ENCODE data around the gene GOLGA8J.
"Not testable (repeated sequence)": the region's sequence is repeated elsewhere in the genome, so short reads cannot be mapped to it uniquely, and the experiment has no call there.

The GOLGA8J gene

GRCh38 chr15:30068326-30068725, 14.4 kb upstream of the GOLGA8J start:
- no peak overlapping the region for H3K4me3 ChIP-seq
- H3K27ac ChIP-seq, result no peak overlapping the region

- H3K27ac ChIP-seq, result no peak overlapping the region
- no peak overlapping the region for H3K4me3 ChIP-seq
Observed at GRCh38 chr15:30072630-30073029, 10.1 kb upstream of the GOLGA8J start.

- Histone ChIP-seq H3K4me3 (no peak overlapping the region), H3K27ac (no peak overlapping the region)
Observed at GRCh38 chr15:30073915-30074314, 8.8 kb upstream of the GOLGA8J start.

- not testable (repeated sequence) for H3K4me3 ChIP-seq
Observed at GRCh38 chr15:30080816-30081215, 1.9 kb upstream of the GOLGA8J start.

GRCh38 chr15:30097827-30098226, 15.1 kb downstream of the GOLGA8J start:
- H3K27ac ChIP-seq, H3K4me3 ChIP-seq: not testable (repeated sequence)

More at GRCh38 chr15:30080816-30081215, 1.9 kb upstream of the GOLGA8J start:
- not testable (repeated sequence) for H3K27ac ChIP-seq

GRCh38 chr15:30102890-30103289, 20.1 kb downstream of the GOLGA8J start:
- not testable (repeated sequence) for H3K4me3 ChIP-seq, H3K27ac ChIP-seq

GRCh38 chr15:30103941-30104507, 21.3 kb downstream of the GOLGA8J start:
- H3K4me3 ChIP-seq, result peak overlapping the region in 3 of 7 experiments; percentile 18 to 31 (median 23)
- H3K27ac ChIP-seq, result not testable (repeated sequence)

- not testable (repeated sequence) for H3K27ac ChIP-seq, H3K4me3 ChIP-seq
Observed at GRCh38 chr15:30110591-30110990, 27.8 kb downstream of the GOLGA8J start.

GRCh38 chr15:30130066-30130465, 47.3 kb downstream of the GOLGA8J start:
- not testable (repeated sequence) for H3K27ac ChIP-seq, H3K4me3 ChIP-seq

GRCh38 chr15:30134751-30135150, 52.0 kb downstream of the GOLGA8J start, which contains the start of gene GOLGA8T:
TSS of gene GOLGA8T (plus strand) at chr15:30135051. CDS start at chr15:30135149, 98 bp downstream.
- not testable (repeated sequence) for H3K27ac ChIP-seq, H3K4me3 ChIP-seq

Data from skin epidermis (tissue), 12 donors.